Esophagus squamous epithelium (tissue), 5 donors: Measurements from ENCODE around the gene CKLF. TPM values are rescaled to one million over a fixed set of nuclear protein-coding genes. Genes with fewer than 3 reads are reported as not detected.

ENCODE experiments used
- DNase-seq: peaks from one replicate; lab custom pipeline; 2025; lab: John Stamatoyannopoulos, UW
- H3K27ac ChIP-seq, 4 donors: fragments of 200-600 bp; sonication (generic); one replicate each; pipeline ENCODE4 v1.5.1; 2016 to 2019; ENCODE audit warnings: mild to moderate bottlenecking in 1 of 4
- H3K27me3 ChIP-seq, 4 donors: fragments of 200-600 bp; sonication (generic); 1 replicate in 3 of 4; 2 replicates in 1 of 4; pipeline versions ENCODE4 v1.5.1 to v1.6.0; 2017 to 2021; ENCODE audit warnings: antibody characterized with exemption in 1 of 4
- H3K36me3 ChIP-seq, 3 donors: fragments of 200-600 bp; sonication (generic); one replicate each; pipeline ENCODE4 v1.5.1; 2016 to 2019
- H3K4me1 ChIP-seq, 3 donors: fragments of 200-600 bp; sonication (generic); one replicate each; pipeline ENCODE4 v1.5.1; 2017 to 2019
- H3K4me3 ChIP-seq, 4 donors: fragments of 200-600 bp; sonication (generic); 1 replicate in 3 of 4; 2 replicates in 1 of 4; pipeline ENCODE4 v1.5.1; 2016 to 2019; ENCODE audit warnings: mild to moderate bottlenecking in 2 of 4, moderate library complexity in 1 of 4
- H3K9me3 ChIP-seq, 3 donors: fragments of 200-600 bp; sonication (generic); one replicate each; pipeline ENCODE4 v1.5.1; 2016 to 2019
- CTCF ChIP-seq, 6 experiments: fragments of 450-650 bp in 4 of 6; fragments of 200-600 bp in 2 of 6; sonication (generic) in 2 of 6; IDR thresholded peaks; one replicate each; pipeline ENCODE4 v1.5.1; 2016 to 2019; ENCODE audit warnings: antibody characterized with exemption in 6 of 6, mild to moderate bottlenecking in 4 of 6, moderate library complexity in 4 of 6
- POLR2A ChIP-seq, 4 donors: fragments of 450-650 bp; IDR thresholded peaks; one replicate each; pipeline ENCODE4 v1.6.1; 2017; ENCODE audit warnings: antibody characterized with exemption in 4 of 4, mild to moderate bottlenecking in 4 of 4, moderate library complexity in 3 of 4
- WGBS, 2 donors: methylation state at CpG; one replicate each; pipeline ENCODE4 v1.1.5; 2018; 5-methylcytosine and 5-hydroxymethylcytosine counted together
- intact Hi-C: fragments of 100-400 bp; cut with DNase I; formaldehyde crosslinking; loops from one replicate; pipeline ENCODE4 v1.15.0; 2022
- total RNA-seq, 4 donors: library from RNA; depleted of rRNA; stranded (reverse); fragments of >200 nt; gene quantifications; one replicate each; pipeline ENCODE4 v1.1.0, GENCODE V29; 2016
- donor health status: DM: yes; HTN: yes; CAD: no.

The CKLF gene
- total RNA-seq, 4 donors from 2014 or later: 8.6 to 34.1 (median 16.9) TPM

- peak in 5 of 6 experiments; percentile 28 to 68 (median 45) for TF ChIP-seq CTCF (IDR thresholded peaks at IDR 0.05)
- no peak for TF ChIP-seq POLR2A (IDR thresholded peaks at IDR 0.05)
- H3K4me3 ChIP-seq: peak overlapping the region in 1 of 4 donors; percentile 53
- intact Hi-C loops: no loop called here
- peaks cover 0 to 20% (median 0%) of the 10 kb centered on the region in 3 donors for H3K36me3 ChIP-seq
- 50 to 58% methylated on average over 6 to 11 of the region's 12 CpGs for WGBS, 2 donors
- no peaks in the 10 kb centered on the region for H3K9me3 ChIP-seq
- H3K4me1 ChIP-seq: peaks cover 75 to 100% (median 80%) of the 10 kb centered on the region in 3 donors
- no peak for DNase-seq
- peak overlapping the region; percentile 86 to 95 (median 93) for H3K27ac ChIP-seq
- no peaks in the 10 kb centered on the region for H3K27me3 ChIP-seq
These were observed 36.5 kb upstream of the CKLF start for GRCh38 chr16:66515596-66516508.

- peaks cover 0 to 20% (median 0%) of the 10 kb centered on the region in 3 donors for H3K36me3 ChIP-seq
- WGBS, 2 donors: 9 to 14% methylated on average over 5 to 8 of the region's 8 CpGs
- no peaks in the 10 kb centered on the region for H3K9me3 ChIP-seq
- TF ChIP-seq POLR2A (IDR thresholded peaks at IDR 0.05): no peak
- TF ChIP-seq CTCF (IDR thresholded peaks at IDR 0.05): no peak
- intact Hi-C loops: no loop called here
- no peaks in the 10 kb centered on the region for H3K27me3 ChIP-seq
- H3K27ac ChIP-seq: peak overlapping the region; percentile 86 to 95 (median 93)
- peaks cover 75 to 100% (median 80%) of the 10 kb centered on the region in 3 donors for H3K4me1 ChIP-seq
- peak overlapping the region in 1 of 4 donors; percentile 53 for H3K4me3 ChIP-seq
- DNase-seq: no peak
These were observed 35.9 kb upstream of the CKLF start for GRCh38 chr16:66516509-66516807.

- Histone ChIP-seq H3K4me1 (peaks cover 75 to 100% (median 80%) of the 10 kb centered on the region in 3 donors), H3K4me3 (peak overlapping the region in 3 of 4 donors; percentile 18 to 53 (median 22)), H3K27me3 (no peaks in the 10 kb centered on the region), H3K9me3 (no peaks in the 10 kb centered on the region), H3K27ac (peak overlapping the region; percentile 86 to 95 (median 93)), H3K36me3 (peaks cover 0 to 20% (median 0%) of the 10 kb centered on the region in 3 donors)
- intact Hi-C loops: no loop called here
- WGBS, 2 donors: 13 to 14% methylated on average over 10 to 12 of the region's 15 CpGs
- peak; percentile 87 for DNase-seq
- TF ChIP-seq POLR2A (IDR thresholded peaks at IDR 0.05) (peak in 3 of 4 donors; percentile 7 to 59 (median 10)), CTCF (IDR thresholded peaks at IDR 0.05) (no peak)
These were observed 35.4 kb upstream of the CKLF start for GRCh38 chr16:66516808-66517585.

- H3K4me1 ChIP-seq: peaks cover 72 to 100% (median 79%) of the 10 kb centered on the region in 3 donors
- WGBS, 2 donors: 73 to 74% methylated on average over 8 of the region's 8 CpGs
- intact Hi-C loops: no loop called here
- no peaks in the 10 kb centered on the region for H3K9me3 ChIP-seq
- H3K27me3 ChIP-seq: no peaks in the 10 kb centered on the region
- no peak for TF ChIP-seq CTCF (IDR thresholded peaks at IDR 0.05)
- no peak for TF ChIP-seq POLR2A (IDR thresholded peaks at IDR 0.05)
- peak overlapping the region in 1 of 4 donors; percentile 53 for H3K4me3 ChIP-seq
- peaks cover 0 to 20% (median 0%) of the 10 kb centered on the region in 3 donors for H3K36me3 ChIP-seq
- H3K27ac ChIP-seq: peak overlapping the region; percentile 86 to 95 (median 93)
- no peak for DNase-seq
These were observed 34.7 kb upstream of the CKLF start for GRCh38 chr16:66517586-66518263.
